Measurements from ENCODE around the gene SPEN. TPM values are rescaled to one million over a fixed set of nuclear protein-coding genes. Genes with fewer than 3 reads are reported as not detected.

SPEN gene
- total and polyA plus RNA-seq, 2 of the 13 experiments (the other 11 are each of a cell fraction or from before 2014, with no cell fraction given): 4.8 to 14.0 TPM

DNA sequence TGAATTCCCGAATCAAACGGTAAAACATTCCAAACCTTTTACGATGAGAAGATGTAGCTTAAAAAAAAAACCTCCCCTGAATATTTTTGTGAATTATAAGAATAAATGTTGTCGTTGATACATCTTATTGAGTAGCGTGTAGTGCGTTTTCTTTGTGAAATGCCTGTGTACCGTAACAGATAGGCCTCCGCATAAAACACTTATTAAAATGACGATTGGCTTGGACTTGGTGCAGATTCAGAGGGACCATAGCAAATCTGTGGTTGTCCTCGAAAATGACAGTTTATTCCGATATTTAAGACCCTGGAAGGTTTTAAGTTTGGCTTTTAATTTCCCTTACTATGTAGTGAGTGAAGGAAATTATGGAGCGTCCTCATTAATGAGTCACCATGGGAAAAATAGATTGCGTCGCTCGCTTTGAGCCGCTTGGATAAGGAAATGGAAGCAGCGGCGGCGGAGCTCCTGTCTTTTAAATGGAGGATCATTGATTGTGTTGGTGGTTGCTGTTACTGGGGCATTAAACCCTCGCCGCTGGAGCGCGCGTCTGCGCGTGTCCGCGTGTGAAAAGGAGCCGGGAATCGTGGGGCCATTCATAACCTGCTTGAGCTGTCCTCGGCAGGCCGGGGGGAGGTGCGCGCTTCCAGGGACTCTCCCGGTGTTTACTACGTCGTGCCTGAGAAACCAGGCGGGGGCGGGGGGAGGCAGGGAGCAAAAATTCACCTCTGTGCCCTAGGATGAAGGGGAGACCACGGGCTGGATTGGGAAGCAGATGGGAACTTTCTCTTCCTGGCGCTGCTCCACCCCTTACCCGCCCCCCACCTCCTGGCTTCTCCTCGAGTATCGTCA, 1.6 kb downstream of the SPEN start (continued):
- TF ChIP-seq ZNF607 (CRISPR knock-in tag; IDR thresholded peaks at IDR 0.05; ENCODE audit: borderline replicate concordance) (0 out of 2 replicates have a peak, but pooled peaks have one; percentile 16), ZC3H13 (CRISPR knock-in tag; IDR thresholded peaks at IDR 0.05) (peak; percentile 86), ELF4 (CRISPR knock-in tag; IDR thresholded peaks at IDR 0.05; ENCODE audit: borderline replicate concordance) (no peak), TAF1 (CRISPR knock-in tag; IDR thresholded peaks at IDR 0.05) (peak; percentile 55; the same call in 1 of the 2 replicates), MIXL1 (CRISPR knock-in tag; IDR thresholded peaks at IDR 0.05) (0 out of 2 replicates have a peak, but pooled peaks have one; percentile 28), GTF2F1 (IDR thresholded peaks at IDR 0.05; ENCODE audit: low read length) (no peak), ZBTB7B (CRISPR knock-in tag; IDR thresholded peaks at IDR 0.05) (0 out of 2 replicates have a peak, but pooled peaks have one; percentile 9), ARNT2 (CRISPR knock-in tag; IDR thresholded peaks at IDR 0.05; ENCODE audit: low read depth) (peak; percentile 69; the same call in 1 of the 2 replicates), SP1 (IDR thresholded peaks at IDR 0.05) (no peak), SP1 (CRISPR knock-in tag; IDR thresholded peaks at IDR 0.05) (no peak), DR1 (CRISPR knock-in tag; IDR thresholded peaks at IDR 0.05) (peak; percentile 57; the same call in 1 of the 2 replicates)
- TF ChIP-seq, protein P1, sequence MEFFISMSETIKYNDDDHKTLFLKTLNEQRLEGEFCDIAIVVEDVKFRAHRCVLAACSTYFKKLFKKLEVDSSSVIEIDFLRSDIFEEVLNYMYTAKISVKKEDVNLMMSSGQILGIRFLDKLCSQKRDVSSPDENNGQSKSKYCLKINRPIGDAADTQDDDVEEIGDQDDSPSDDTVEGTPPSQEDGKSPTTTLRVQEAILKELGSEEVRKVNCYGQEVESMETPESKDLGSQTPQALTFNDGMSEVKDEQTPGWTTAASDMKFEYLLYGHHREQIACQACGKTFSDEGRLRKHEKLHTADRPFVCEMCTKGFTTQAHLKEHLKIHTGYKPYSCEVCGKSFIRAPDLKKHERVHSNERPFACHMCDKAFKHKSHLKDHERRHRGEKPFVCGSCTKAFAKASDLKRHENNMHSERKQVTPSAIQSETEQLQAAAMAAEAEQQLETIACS (CRISPR knock-in tag; IDR thresholded peaks at IDR 0.05): peak; percentile 95
- TF ChIP-seq, protein P2, sequence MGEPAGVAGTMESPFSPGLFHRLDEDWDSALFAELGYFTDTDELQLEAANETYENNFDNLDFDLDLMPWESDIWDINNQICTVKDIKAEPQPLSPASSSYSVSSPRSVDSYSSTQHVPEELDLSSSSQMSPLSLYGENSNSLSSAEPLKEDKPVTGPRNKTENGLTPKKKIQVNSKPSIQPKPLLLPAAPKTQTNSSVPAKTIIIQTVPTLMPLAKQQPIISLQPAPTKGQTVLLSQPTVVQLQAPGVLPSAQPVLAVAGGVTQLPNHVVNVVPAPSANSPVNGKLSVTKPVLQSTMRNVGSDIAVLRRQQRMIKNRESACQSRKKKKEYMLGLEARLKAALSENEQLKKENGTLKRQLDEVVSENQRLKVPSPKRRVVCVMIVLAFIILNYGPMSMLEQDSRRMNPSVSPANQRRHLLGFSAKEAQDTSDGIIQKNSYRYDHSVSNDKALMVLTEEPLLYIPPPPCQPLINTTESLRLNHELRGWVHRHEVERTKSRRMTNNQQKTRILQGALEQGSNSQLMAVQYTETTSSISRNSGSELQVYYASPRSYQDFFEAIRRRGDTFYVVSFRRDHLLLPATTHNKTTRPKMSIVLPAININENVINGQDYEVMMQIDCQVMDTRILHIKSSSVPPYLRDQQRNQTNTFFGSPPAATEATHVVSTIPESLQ (CRISPR knock-in tag; conservative IDR thresholded peaks at IDR 0.05): no peak
- TF ChIP-seq, protein P3, sequence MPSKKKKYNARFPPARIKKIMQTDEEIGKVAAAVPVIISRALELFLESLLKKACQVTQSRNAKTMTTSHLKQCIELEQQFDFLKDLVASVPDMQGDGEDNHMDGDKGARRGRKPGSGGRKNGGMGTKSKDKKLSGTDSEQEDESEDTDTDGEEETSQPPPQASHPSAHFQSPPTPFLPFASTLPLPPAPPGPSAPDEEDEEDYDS (CRISPR knock-in tag; IDR thresholded peaks at IDR 0.05): peak; percentile 87
- TF ChIP-seq, protein P4, sequence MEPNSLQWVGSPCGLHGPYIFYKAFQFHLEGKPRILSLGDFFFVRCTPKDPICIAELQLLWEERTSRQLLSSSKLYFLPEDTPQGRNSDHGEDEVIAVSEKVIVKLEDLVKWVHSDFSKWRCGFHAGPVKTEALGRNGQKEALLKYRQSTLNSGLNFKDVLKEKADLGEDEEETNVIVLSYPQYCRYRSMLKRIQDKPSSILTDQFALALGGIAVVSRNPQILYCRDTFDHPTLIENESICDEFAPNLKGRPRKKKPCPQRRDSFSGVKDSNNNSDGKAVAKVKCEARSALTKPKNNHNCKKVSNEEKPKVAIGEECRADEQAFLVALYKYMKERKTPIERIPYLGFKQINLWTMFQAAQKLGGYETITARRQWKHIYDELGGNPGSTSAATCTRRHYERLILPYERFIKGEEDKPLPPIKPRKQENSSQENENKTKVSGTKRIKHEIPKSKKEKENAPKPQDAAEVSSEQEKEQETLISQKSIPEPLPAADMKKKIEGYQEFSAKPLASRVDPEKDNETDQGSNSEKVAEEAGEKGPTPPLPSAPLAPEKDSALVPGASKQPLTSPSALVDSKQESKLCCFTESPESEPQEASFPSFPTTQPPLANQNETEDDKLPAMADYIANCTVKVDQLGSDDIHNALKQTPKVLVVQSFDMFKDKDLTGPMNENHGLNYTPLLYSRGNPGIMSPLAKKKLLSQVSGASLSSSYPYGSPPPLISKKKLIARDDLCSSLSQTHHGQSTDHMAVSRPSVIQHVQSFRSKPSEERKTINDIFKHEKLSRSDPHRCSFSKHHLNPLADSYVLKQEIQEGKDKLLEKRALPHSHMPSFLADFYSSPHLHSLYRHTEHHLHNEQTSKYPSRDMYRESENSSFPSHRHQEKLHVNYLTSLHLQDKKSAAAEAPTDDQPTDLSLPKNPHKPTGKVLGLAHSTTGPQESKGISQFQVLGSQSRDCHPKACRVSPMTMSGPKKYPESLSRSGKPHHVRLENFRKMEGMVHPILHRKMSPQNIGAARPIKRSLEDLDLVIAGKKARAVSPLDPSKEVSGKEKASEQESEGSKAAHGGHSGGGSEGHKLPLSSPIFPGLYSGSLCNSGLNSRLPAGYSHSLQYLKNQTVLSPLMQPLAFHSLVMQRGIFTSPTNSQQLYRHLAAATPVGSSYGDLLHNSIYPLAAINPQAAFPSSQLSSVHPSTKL (CRISPR knock-in tag; IDR thresholded peaks at IDR 0.05): peak; percentile 54; the same call in 1 of the 2 replicates
- TF ChIP-seq, protein P5, sequence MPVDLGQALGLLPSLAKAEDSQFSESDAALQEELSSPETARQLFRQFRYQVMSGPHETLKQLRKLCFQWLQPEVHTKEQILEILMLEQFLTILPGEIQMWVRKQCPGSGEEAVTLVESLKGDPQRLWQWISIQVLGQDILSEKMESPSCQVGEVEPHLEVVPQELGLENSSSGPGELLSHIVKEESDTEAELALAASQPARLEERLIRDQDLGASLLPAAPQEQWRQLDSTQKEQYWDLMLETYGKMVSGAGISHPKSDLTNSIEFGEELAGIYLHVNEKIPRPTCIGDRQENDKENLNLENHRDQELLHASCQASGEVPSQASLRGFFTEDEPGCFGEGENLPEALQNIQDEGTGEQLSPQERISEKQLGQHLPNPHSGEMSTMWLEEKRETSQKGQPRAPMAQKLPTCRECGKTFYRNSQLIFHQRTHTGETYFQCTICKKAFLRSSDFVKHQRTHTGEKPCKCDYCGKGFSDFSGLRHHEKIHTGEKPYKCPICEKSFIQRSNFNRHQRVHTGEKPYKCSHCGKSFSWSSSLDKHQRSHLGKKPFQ (CRISPR knock-in tag; IDR thresholded peaks at IDR 0.05; ENCODE audit: insufficient replicate concordance): peak; percentile 34
